Measurements from ENCODE around the gene LLGL1. TPM values are rescaled to one million over a fixed set of nuclear protein-coding genes. Genes with fewer than 3 reads are reported as not detected.
A peak's percentile ranks its signal among the peaks of the same experiment; 100 is the strongest.

LLGL1 gene
- polyA plus RNA-seq, 2 donors = 11.4 to 12.5 TPM

GRCh38 chr17:18247613-18248001, 22.2 kb downstream of the LLGL1 start:
- peaks cover 0 to 2% of the 10 kb centered on the region in 2 donors for H3K9me3 ChIP-seq (ENCODE audit: control insufficient read depth in 2 of 2, insufficient read depth in 1 of 2, low read depth in 1 of 2, low read length in 1 of 2)
- no peaks in the 10 kb centered on the region for H3K27me3 ChIP-seq (ENCODE audit: control insufficient read depth in 1 of 2, insufficient read depth in 2 of 2, low read length in 2 of 2)
- H3K36me3 ChIP-seq (ENCODE audit: control insufficient read depth in 2 of 2, insufficient read depth in 2 of 2, low read length in 1 of 2) = peaks cover 12 to 61% of the 10 kb centered on the region in 2 donors
- H3K4me1 ChIP-seq (ENCODE audit: control insufficient read depth in 2 of 2, insufficient read depth in 2 of 2, low read length in 1 of 2) = peaks cover 0 to 41% of the 10 kb centered on the region in 2 donors
- H3K4me3 ChIP-seq (ENCODE audit: low read depth in 1 of 2, low read length in 2 of 2) = peak overlapping the region in 1 of 2 donors; percentile 24
- H3K27ac ChIP-seq (ENCODE audit: low read depth in 2 of 2, low read length in 1 of 2) = peak overlapping the region; percentile 82 to 83
- WGBS, 2 donors = 48 to 52% methylated on average over 20 to 30 of the region's 30 CpGs

- 14 to 23% methylated on average over 9 of the region's 9 CpGs for WGBS, 2 donors
- no peaks in the 10 kb centered on the region for H3K9me3 ChIP-seq (ENCODE audit: control insufficient read depth in 2 of 2, insufficient read depth in 1 of 2, low read depth in 1 of 2, low read length in 1 of 2)
- H3K4me3 ChIP-seq (ENCODE audit: low read depth in 1 of 2, low read length in 2 of 2) = no peak overlapping the region
- peaks cover 14 to 65% of the 10 kb centered on the region in 2 donors for H3K36me3 ChIP-seq (ENCODE audit: control insufficient read depth in 2 of 2, insufficient read depth in 2 of 2, low read length in 1 of 2)
- peaks cover 0 to 41% of the 10 kb centered on the region in 2 donors for H3K4me1 ChIP-seq (ENCODE audit: control insufficient read depth in 2 of 2, insufficient read depth in 2 of 2, low read length in 1 of 2)
- peak overlapping the region in 1 of 2 donors; percentile 82 for H3K27ac ChIP-seq (ENCODE audit: low read depth in 2 of 2, low read length in 1 of 2)
- H3K27me3 ChIP-seq (ENCODE audit: control insufficient read depth in 1 of 2, insufficient read depth in 2 of 2, low read length in 2 of 2) = no peaks in the 10 kb centered on the region
These were observed 22.9 kb downstream of the LLGL1 start for GRCh38 chr17:18248300-18248731.

GRCh38 chr17:18248811-18249210, 23.4 kb downstream of the LLGL1 start:
- no peak overlapping the region for H3K4me3 ChIP-seq (ENCODE audit: low read depth in 1 of 2, low read length in 2 of 2)
- no peaks in the 10 kb centered on the region for H3K27me3 ChIP-seq (ENCODE audit: control insufficient read depth in 1 of 2, insufficient read depth in 2 of 2, low read length in 2 of 2)
- peaks cover 15 to 65% of the 10 kb centered on the region in 2 donors for H3K36me3 ChIP-seq (ENCODE audit: control insufficient read depth in 2 of 2, insufficient read depth in 2 of 2, low read length in 1 of 2)
- peaks cover 0 to 36% of the 10 kb centered on the region in 2 donors for H3K4me1 ChIP-seq (ENCODE audit: control insufficient read depth in 2 of 2, insufficient read depth in 2 of 2, low read length in 1 of 2)
- H3K27ac ChIP-seq (ENCODE audit: low read depth in 2 of 2, low read length in 1 of 2) = no peak overlapping the region
- WGBS, 2 donors = 82 to 88% methylated on average over 7 of the region's 7 CpGs
- H3K9me3 ChIP-seq (ENCODE audit: control insufficient read depth in 2 of 2, insufficient read depth in 1 of 2, low read depth in 1 of 2, low read length in 1 of 2) = no peaks in the 10 kb centered on the region

GRCh38 chr17:18250259-18250658, 24.8 kb downstream of the LLGL1 start:
- peaks cover 0 to 29% of the 10 kb centered on the region in 2 donors for H3K4me1 ChIP-seq (ENCODE audit: control insufficient read depth in 2 of 2, insufficient read depth in 2 of 2, low read length in 1 of 2)
- no peaks in the 10 kb centered on the region for H3K9me3 ChIP-seq (ENCODE audit: control insufficient read depth in 2 of 2, insufficient read depth in 1 of 2, low read depth in 1 of 2, low read length in 1 of 2)
- H3K27ac ChIP-seq (ENCODE audit: low read depth in 2 of 2, low read length in 1 of 2) = peak overlapping the region in 1 of 2 donors; percentile 30
- WGBS, 2 donors = 52 to 61% methylated on average over 9 of the region's 9 CpGs
- no peak overlapping the region for H3K4me3 ChIP-seq (ENCODE audit: low read depth in 1 of 2, low read length in 2 of 2)
- no peaks in the 10 kb centered on the region for H3K27me3 ChIP-seq (ENCODE audit: control insufficient read depth in 1 of 2, insufficient read depth in 2 of 2, low read length in 2 of 2)
- H3K36me3 ChIP-seq (ENCODE audit: control insufficient read depth in 2 of 2, insufficient read depth in 2 of 2, low read length in 1 of 2) = peaks cover 15 to 70% of the 10 kb centered on the region in 2 donors

GRCh38 chr17:18250708-18251107, 25.3 kb downstream of the LLGL1 start:
- Histone ChIP-seq H3K9me3 (ENCODE audit: control insufficient read depth in 2 of 2, insufficient read depth in 1 of 2, low read depth in 1 of 2, low read length in 1 of 2) (no peaks in the 10 kb centered on the region), H3K27ac (ENCODE audit: low read depth in 2 of 2, low read length in 1 of 2) (peak overlapping the region in 1 of 2 donors; percentile 30), H3K27me3 (ENCODE audit: control insufficient read depth in 1 of 2, insufficient read depth in 2 of 2, low read length in 2 of 2) (no peaks in the 10 kb centered on the region), H3K4me3 (ENCODE audit: low read depth in 1 of 2, low read length in 2 of 2) (no peak overlapping the region), H3K36me3 (ENCODE audit: control insufficient read depth in 2 of 2, insufficient read depth in 2 of 2, low read length in 1 of 2) (peaks cover 15 to 68% of the 10 kb centered on the region in 2 donors), H3K4me1 (ENCODE audit: control insufficient read depth in 2 of 2, insufficient read depth in 2 of 2, low read length in 1 of 2) (peaks cover 0 to 25% of the 10 kb centered on the region in 2 donors)
- 90 to 91% methylated on average over 14 of the region's 14 CpGs for WGBS, 2 donors

- no peaks in the 10 kb centered on the region for H3K9me3 ChIP-seq (ENCODE audit: control insufficient read depth in 2 of 2, insufficient read depth in 1 of 2, low read depth in 1 of 2, low read length in 1 of 2)
- 79 to 81% methylated on average over 15 of the region's 15 CpGs for WGBS, 2 donors
- H3K4me1 ChIP-seq (ENCODE audit: control insufficient read depth in 2 of 2, insufficient read depth in 2 of 2, low read length in 1 of 2) = peaks cover 0 to 21% of the 10 kb centered on the region in 2 donors
- H3K27me3 ChIP-seq (ENCODE audit: control insufficient read depth in 1 of 2, insufficient read depth in 2 of 2, low read length in 2 of 2) = no peaks in the 10 kb centered on the region
- no peak overlapping the region for H3K27ac ChIP-seq (ENCODE audit: low read depth in 2 of 2, low read length in 1 of 2)
- H3K4me3 ChIP-seq (ENCODE audit: low read depth in 1 of 2, low read length in 2 of 2) = no peak overlapping the region
- peaks cover 15 to 68% of the 10 kb centered on the region in 2 donors for H3K36me3 ChIP-seq (ENCODE audit: control insufficient read depth in 2 of 2, insufficient read depth in 2 of 2, low read length in 1 of 2)
These were observed 25.8 kb downstream of the LLGL1 start for GRCh38 chr17:18251204-18251603.

GRCh38 chr17:18252160-18252559, 26.7 kb downstream of the LLGL1 start:
- peaks cover 0 to 22% of the 10 kb centered on the region in 2 donors for H3K4me1 ChIP-seq (ENCODE audit: control insufficient read depth in 2 of 2, insufficient read depth in 2 of 2, low read length in 1 of 2)
- no peaks in the 10 kb centered on the region for H3K9me3 ChIP-seq (ENCODE audit: control insufficient read depth in 2 of 2, insufficient read depth in 1 of 2, low read depth in 1 of 2, low read length in 1 of 2)
- peaks cover 15 to 66% of the 10 kb centered on the region in 2 donors for H3K36me3 ChIP-seq (ENCODE audit: control insufficient read depth in 2 of 2, insufficient read depth in 2 of 2, low read length in 1 of 2)
- H3K27ac ChIP-seq (ENCODE audit: low read depth in 2 of 2, low read length in 1 of 2) = no peak overlapping the region
- H3K4me3 ChIP-seq (ENCODE audit: low read depth in 1 of 2, low read length in 2 of 2) = no peak overlapping the region
- 78 to 83% methylated on average over 5 of the region's 5 CpGs for WGBS, 2 donors
- H3K27me3 ChIP-seq (ENCODE audit: control insufficient read depth in 1 of 2, insufficient read depth in 2 of 2, low read length in 2 of 2) = no peaks in the 10 kb centered on the region

GRCh38 chr17:18253187-18253884, 27.9 kb downstream of the LLGL1 start:
- Histone ChIP-seq H3K36me3 (ENCODE audit: control insufficient read depth in 2 of 2, insufficient read depth in 2 of 2, low read length in 1 of 2) (peaks cover 15 to 63% of the 10 kb centered on the region in 2 donors), H3K4me1 (ENCODE audit: control insufficient read depth in 2 of 2, insufficient read depth in 2 of 2, low read length in 1 of 2) (peaks cover 0 to 18% of the 10 kb centered on the region in 2 donors), H3K4me3 (ENCODE audit: low read depth in 1 of 2, low read length in 2 of 2) (no peak overlapping the region), H3K9me3 (ENCODE audit: control insufficient read depth in 2 of 2, insufficient read depth in 1 of 2, low read depth in 1 of 2, low read length in 1 of 2) (no peaks in the 10 kb centered on the region), H3K27me3 (ENCODE audit: control insufficient read depth in 1 of 2, insufficient read depth in 2 of 2, low read length in 2 of 2) (no peaks in the 10 kb centered on the region), H3K27ac (ENCODE audit: low read depth in 2 of 2, low read length in 1 of 2) (no peak overlapping the region)
- WGBS, 2 donors = 64 to 74% methylated on average over 16 of the region's 16 CpGs

GRCh38 chr17:18253947-18254821, 28.7 kb downstream of the LLGL1 start:
- Histone ChIP-seq H3K27ac (ENCODE audit: low read depth in 2 of 2, low read length in 1 of 2) (no peak overlapping the region), H3K9me3 (ENCODE audit: control insufficient read depth in 2 of 2, insufficient read depth in 1 of 2, low read depth in 1 of 2, low read length in 1 of 2) (no peaks in the 10 kb centered on the region), H3K27me3 (ENCODE audit: control insufficient read depth in 1 of 2, insufficient read depth in 2 of 2, low read length in 2 of 2) (no peaks in the 10 kb centered on the region), H3K4me3 (ENCODE audit: low read depth in 1 of 2, low read length in 2 of 2) (no peak overlapping the region), H3K36me3 (ENCODE audit: control insufficient read depth in 2 of 2, insufficient read depth in 2 of 2, low read length in 1 of 2) (peaks cover 13 to 57% of the 10 kb centered on the region in 2 donors), H3K4me1 (ENCODE audit: control insufficient read depth in 2 of 2, insufficient read depth in 2 of 2, low read length in 1 of 2) (peaks cover 0 to 18% of the 10 kb centered on the region in 2 donors)
- 91 to 93% methylated on average over 27 of the region's 27 CpGs for WGBS, 2 donors
